ENCODE results near the gene ADGRL3. TPM values are rescaled to one million over a fixed set of nuclear protein-coding genes. Genes with fewer than 3 reads are reported as not detected.

Gene ADGRL3
- total RNA-seq, 4 donors from 2014 or later: 6.1 to 26.0 (median 7.3) TPM

GRCh38 chr4:61933527-61933926 lies 733.4 kb downstream of the ADGRL3 start:
- H3K27me3 ChIP-seq: no peaks in the 10 kb centered on the region
- TF ChIP-seq POLR2A (IDR thresholded peaks at IDR 0.05) (no peak), EP300 (IDR thresholded peaks at IDR 0.05) (no peak), POLR2AphosphoS5 (IDR thresholded peaks at IDR 0.05) (no peak)
- TF ChIP-seq, protein P1, sequence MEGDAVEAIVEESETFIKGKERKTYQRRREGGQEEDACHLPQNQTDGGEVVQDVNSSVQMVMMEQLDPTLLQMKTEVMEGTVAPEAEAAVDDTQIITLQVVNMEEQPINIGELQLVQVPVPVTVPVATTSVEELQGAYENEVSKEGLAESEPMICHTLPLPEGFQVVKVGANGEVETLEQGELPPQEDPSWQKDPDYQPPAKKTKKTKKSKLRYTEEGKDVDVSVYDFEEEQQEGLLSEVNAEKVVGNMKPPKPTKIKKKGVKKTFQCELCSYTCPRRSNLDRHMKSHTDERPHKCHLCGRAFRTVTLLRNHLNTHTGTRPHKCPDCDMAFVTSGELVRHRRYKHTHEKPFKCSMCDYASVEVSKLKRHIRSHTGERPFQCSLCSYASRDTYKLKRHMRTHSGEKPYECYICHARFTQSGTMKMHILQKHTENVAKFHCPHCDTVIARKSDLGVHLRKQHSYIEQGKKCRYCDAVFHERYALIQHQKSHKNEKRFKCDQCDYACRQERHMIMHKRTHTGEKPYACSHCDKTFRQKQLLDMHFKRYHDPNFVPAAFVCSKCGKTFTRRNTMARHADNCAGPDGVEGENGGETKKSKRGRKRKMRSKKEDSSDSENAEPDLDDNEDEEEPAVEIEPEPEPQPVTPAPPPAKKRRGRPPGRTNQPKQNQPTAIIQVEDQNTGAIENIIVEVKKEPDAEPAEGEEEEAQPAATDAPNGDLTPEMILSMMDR (IDR thresholded peaks at IDR 0.05): no peak
- no peaks in the 10 kb centered on the region for H3K4me1 ChIP-seq
- H3K9me3 ChIP-seq: no peaks in the 10 kb centered on the region
- H3K36me3 ChIP-seq: no peaks in the 10 kb centered on the region
- H3K4me3 ChIP-seq: no peak overlapping the region
- ATAC-seq: no peak
- H3K27ac ChIP-seq: no peak overlapping the region
- WGBS, 2 donors (ENCODE audit: low coverage in 1 of 2): 67 to 78% methylated on average over 1 of the region's 1 CpG

- no peaks in the 10 kb centered on the region for H3K4me1 ChIP-seq
- H3K36me3 ChIP-seq: no peaks in the 10 kb centered on the region
- no peaks in the 10 kb centered on the region for H3K27me3 ChIP-seq
- no peak for ATAC-seq
- H3K9me3 ChIP-seq: no peaks in the 10 kb centered on the region
- TF ChIP-seq POLR2A (IDR thresholded peaks at IDR 0.05) (no peak), EP300 (IDR thresholded peaks at IDR 0.05) (no peak), POLR2AphosphoS5 (IDR thresholded peaks at IDR 0.05) (no peak)
- TF ChIP-seq, protein P1 (IDR thresholded peaks at IDR 0.05): no peak
- no peak overlapping the region for H3K4me3 ChIP-seq
- no peak overlapping the region for H3K27ac ChIP-seq
These were observed 734.1 kb downstream of the ADGRL3 start for GRCh38 chr4:61934198-61934597.

DNA sequence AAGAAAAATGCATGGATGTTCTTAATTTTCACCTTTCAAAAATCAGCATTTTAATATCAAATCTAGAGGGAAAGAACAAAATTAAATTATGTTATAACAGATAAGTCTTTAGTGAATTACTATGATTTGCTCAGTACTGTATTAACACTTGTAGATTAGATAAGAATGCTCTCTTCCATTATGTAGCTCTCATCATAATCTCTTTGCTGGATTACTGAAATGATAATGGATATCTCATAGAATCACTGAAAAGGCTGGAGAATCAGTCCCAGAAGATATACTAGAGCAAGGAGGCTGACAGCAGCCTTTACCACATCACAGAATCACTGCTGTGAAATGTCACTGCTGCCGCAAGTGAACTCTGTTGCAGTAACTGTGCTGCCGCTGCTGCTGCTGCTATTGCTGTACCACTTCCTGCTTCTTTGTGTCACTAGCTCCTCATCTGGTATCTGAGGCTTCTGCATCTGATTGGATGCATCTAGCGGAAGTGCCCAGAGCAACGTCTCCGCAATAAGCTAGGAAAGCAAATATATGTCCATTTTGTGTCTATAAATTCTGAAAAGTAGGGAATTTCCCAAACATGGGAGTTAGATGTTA lies 738.2 kb downstream of the ADGRL3 start:
- Histone ChIP-seq H3K27me3 (no peaks in the 10 kb centered on the region), H3K9me3 (no peaks in the 10 kb centered on the region), H3K27ac (no peak overlapping the region), H3K4me3 (no peak overlapping the region), H3K36me3 (no peaks in the 10 kb centered on the region), H3K4me1 (no peaks in the 10 kb centered on the region)
- WGBS, 2 donors (ENCODE audit: low coverage in 1 of 2): 81 to 94% methylated on average over 5 of the region's 5 CpGs
- ATAC-seq: no peak
- TF ChIP-seq POLR2A (IDR thresholded peaks at IDR 0.05): no peak
- no peak for TF ChIP-seq POLR2AphosphoS5 (IDR thresholded peaks at IDR 0.05)
- TF ChIP-seq EP300 (IDR thresholded peaks at IDR 0.05): no peak
- TF ChIP-seq, protein P1 (IDR thresholded peaks at IDR 0.05): no peak

- WGBS, 2 donors (ENCODE audit: low coverage in 1 of 2): 88 to 91% methylated on average over 2 of the region's 2 CpGs
- Histone ChIP-seq H3K36me3 (no peaks in the 10 kb centered on the region), H3K4me1 (no peaks in the 10 kb centered on the region), H3K4me3 (no peak overlapping the region), H3K27ac (no peak overlapping the region), H3K9me3 (no peaks in the 10 kb centered on the region), H3K27me3 (no peaks in the 10 kb centered on the region)
- no peak for TF ChIP-seq POLR2AphosphoS5 (IDR thresholded peaks at IDR 0.05)
- TF ChIP-seq EP300 (IDR thresholded peaks at IDR 0.05): no peak
- no peak for TF ChIP-seq POLR2A (IDR thresholded peaks at IDR 0.05)
- TF ChIP-seq, protein P1 (IDR thresholded peaks at IDR 0.05): no peak
- ATAC-seq: no peak
These were observed 750.5 kb downstream of the ADGRL3 start for GRCh38 chr4:61950625-61951024.

DNA sequence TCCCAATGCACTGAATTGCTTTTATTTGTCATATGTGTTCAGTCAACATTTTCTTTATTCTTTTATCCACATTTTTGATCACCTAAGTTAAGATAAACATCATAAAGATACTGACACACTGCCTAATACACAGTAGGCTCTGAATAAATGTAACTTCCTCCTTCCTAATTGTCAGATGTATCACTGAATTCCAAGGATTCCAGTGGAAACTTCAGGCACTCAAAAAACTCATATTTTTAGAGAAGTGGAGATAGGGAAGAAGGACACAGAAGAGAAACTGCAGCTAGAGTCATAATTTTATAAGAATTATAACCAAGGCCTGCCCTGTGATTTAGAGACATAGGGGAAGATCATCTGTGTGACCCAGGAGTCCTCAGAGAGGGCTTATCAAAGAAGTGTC lies 753.3 kb downstream of the ADGRL3 start:
- Histone ChIP-seq H3K9me3 (no peaks in the 10 kb centered on the region), H3K36me3 (no peaks in the 10 kb centered on the region), H3K27me3 (no peaks in the 10 kb centered on the region), H3K4me1 (no peaks in the 10 kb centered on the region), H3K27ac (no peak overlapping the region), H3K4me3 (no peak overlapping the region)
- ATAC-seq: no peak
- TF ChIP-seq POLR2A (IDR thresholded peaks at IDR 0.05) (no peak), POLR2AphosphoS5 (IDR thresholded peaks at IDR 0.05) (no peak), EP300 (IDR thresholded peaks at IDR 0.05) (no peak)
- TF ChIP-seq, protein P1 (IDR thresholded peaks at IDR 0.05): no peak
